ENCODE results near the gene LIMS1.
"Not testable (repeated sequence)": the region's sequence is repeated elsewhere in the genome, so short reads cannot be mapped to it uniquely, and the experiment has no call there.

LIMS1 gene

GRCh38 chr2:108552566-108552965, 18.3 kb downstream of the LIMS1 start:
- no peak for DNase-seq (ENCODE audit: low read depth in 2 of 2)

- no peak for DNase-seq (ENCODE audit: low read depth in 2 of 2)
These were observed 19.1 kb downstream of the LIMS1 start for GRCh38 chr2:108553209-108553919.

GRCh38 chr2:108554528-108554927, 20.3 kb downstream of the LIMS1 start:
- DNase-seq (ENCODE audit: low read depth in 2 of 2), result no peak

DNA sequence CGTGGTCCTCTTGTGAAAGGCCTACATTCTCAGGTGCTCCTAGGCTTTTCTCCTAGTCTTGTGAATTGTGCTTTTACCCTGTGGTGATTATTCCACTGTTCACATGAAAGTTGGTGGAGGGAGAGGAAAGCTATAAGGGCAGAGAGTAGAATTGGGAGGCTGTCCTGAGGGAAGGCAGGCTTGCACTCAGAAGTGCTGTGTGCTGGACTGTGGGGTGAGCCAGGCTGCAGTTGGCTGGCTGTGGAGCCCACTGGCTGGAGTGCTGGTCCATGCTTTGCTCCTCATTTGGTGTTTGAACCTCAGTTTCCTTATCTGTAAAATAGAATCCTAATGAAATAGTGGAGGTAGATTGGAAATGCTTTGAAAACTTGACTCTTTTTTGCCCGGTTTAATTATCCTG, 21.3 kb downstream of the LIMS1 start:
- DNase-seq (ENCODE audit: low read depth in 2 of 2), result no peak

GRCh38 chr2:108556581-108556980, 22.3 kb downstream of the LIMS1 start:
- DNase-seq (ENCODE audit: low read depth in 2 of 2), result not testable (repeated sequence)

GRCh38 chr2:108560241-108560811, 26.1 kb downstream of the LIMS1 start:
- no peak for DNase-seq (ENCODE audit: low read depth in 2 of 2)

DNA sequence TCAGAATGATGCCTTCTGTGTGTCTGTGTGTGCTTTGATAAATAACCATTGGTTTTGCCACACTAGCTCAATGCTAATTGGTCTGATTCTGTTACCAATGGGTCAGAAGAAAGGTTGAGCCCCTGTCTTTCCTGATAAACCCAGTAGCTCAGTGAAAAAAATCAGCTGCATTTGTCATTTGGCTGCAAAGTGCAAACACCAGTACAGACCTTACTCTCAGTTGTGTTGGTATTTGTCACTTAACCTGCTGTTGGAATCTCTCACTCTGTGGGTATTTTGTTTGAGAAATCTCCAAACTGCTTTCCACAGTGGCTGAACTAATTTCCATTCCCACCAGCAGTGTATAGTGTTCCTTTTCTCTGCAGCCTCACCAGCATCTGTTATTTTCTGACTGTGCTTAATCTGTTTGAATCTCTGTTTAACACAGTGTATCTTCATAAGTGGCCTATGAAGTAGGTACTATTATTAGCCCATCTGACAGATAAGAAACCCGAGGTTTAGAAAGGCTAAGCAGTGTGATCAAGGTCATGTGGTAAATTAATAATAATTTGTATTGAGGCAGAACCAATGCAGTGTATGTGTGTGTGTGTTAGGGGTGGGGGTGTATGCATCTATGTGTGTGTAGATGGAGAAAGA, 26.7 kb downstream of the LIMS1 start:
- DNase-seq (ENCODE audit: low read depth in 2 of 2), result no peak

DNA sequence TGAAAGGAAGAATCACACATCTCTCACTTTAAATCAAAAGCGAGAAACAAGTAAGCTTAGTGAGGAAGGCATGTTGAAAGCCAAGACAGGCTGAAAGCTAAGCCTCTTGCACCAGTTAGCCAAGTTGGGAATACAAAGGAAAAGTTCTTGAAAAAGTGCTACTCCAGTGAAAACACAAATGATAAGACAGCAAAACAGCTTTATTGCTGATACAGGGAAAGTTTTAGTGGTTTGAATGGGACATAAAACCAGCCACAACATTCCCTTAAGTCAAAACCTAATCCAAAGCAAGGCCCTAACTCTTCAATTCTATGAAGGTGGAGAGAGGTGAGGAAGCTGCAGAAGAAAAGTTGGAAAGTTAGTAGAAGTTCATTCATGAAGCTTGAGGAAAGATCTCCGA, 28.0 kb downstream of the LIMS1 start:
- no peak for DNase-seq (ENCODE audit: low read depth in 2 of 2)

- no peak for DNase-seq (ENCODE audit: low read depth in 2 of 2)
These were observed 30.2 kb downstream of the LIMS1 start for GRCh38 chr2:108564510-108564909.

DNA sequence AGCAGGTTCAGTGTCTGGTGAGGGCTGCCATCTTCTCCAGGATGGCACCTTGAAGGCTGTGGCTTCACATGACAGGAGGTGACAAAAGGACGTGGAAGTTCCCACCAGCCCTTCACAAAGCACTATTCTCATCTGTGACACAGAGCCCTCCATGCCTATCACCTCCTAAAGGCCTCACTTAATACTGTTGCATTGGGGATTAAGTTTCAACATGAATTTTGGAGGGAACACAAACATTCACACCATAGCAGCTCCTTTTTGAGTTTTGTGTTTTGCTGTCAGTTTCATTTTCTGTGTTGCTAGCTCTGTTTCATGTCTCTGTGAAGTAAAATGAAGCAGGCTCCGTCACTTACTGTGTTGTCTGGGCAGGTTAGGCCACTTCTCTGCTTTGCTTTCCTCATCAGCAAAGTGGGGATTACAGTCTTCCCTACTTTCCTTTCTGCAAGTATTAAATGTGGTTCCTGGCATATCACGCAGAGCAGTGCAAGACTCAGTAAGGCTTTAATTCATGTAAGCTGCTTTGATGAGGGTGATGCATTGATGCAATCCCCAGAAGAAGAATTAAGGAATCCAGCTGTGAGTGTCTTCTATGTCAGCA, 31.6 kb downstream of the LIMS1 start:
- no peak for DNase-seq (ENCODE audit: low read depth in 2 of 2)

DNA sequence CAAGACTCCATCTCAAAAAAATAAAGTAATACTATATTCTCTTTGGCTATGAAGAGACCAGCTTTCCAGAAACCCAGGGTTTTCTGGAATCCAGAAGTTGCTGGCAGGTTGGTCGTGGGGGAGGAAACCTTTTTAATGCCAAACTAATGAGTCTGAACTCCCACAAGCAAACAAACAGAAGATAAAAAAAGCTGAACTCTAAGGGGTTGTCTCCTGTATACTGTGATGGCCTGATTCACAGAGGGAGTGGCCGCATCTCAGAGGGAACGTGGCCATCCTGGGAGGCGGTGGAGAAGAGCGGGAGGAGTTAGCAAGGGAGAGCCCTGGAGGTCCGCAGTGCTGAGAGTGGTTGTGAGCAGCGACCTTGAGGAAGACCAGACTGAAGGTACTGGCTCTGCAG, 36.1 kb downstream of the LIMS1 start:
- DNase-seq (ENCODE audit: low read depth in 2 of 2), result no peak

GRCh38 chr2:108571286-108571685, 37.0 kb downstream of the LIMS1 start:
- no peak for DNase-seq (ENCODE audit: low read depth in 2 of 2)

DNA sequence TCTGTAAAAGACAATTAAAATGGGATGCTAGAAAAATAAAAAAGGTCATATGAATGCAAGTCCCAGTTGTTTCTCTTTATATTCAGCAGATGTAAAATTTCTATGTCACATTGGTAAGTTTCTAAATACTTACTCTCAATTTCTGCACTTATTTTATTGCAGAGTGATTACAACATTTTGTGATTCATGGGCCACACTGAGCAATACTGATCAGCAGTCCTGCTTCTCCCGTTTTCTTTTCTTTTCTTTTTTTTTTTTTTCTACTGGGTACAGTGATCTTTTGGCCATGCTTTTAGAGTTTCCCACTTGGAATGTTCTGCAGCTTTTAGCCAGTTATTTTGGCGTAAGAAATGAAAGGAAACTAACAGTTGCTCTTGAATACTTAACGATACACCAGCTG, 38.8 kb downstream of the LIMS1 start:
- no peak for DNase-seq (ENCODE audit: low read depth in 2 of 2)

DNA sequence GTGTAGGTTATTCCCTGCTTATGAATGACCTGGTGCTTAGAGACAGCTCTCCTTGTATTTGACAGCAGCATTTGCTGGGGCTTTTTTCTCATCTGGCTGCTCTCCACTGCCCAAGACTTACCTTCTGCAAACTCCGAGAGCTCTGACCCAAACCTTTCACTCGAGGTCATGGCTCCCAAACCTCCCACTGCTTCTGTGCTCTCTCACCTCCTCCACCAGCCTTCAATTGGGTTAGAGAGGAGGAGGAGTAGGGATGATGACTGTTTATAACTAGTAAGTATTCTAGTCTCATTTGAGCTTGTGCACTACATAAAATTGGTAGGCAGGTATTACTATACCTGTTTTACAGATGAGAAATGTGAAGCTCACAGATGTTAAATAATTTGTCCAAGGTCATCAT, 40.1 kb downstream of the LIMS1 start:
- no peak for DNase-seq (ENCODE audit: low read depth in 2 of 2)

DNA sequence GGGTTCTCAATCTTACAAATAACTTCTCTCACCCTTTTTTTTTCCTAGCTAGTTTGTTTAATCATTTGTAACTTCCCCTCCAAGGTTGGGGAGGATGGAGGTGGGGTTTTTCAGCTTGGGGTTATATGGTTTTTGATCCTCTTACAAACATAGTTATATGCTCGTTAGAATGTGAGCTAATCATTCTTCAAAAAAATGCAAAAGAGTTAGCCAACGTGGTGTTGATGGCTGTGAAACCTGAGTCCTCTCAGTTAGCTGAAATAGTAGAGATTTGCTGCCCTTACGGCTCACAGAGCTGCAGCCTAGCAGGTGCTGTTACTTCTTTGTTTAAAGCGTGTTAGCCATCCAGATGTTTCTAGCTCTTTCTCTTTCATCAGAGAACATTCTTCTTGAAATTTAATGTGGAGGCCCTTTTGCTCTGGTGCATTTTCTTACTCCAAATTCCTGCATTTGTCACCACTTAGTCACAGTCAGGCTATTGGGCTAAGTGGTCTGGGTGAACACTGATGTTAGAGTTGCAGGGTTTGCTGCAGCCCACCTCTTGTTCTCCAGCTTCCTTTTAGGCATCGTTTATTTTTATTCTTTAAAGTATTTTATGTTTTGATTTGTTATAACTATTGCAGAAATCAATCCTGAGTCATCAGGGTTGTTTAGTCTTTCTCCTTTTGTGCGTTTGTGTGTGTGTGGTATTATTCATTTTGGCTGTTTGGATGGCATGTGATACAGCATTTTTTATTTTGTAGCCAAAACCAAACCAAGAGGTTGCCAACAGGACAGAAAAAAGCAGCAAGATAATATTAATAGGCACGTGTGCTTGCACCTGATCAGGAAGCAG, 41.1 kb downstream of the LIMS1 start:
- DNase-seq (ENCODE audit: low read depth in 2 of 2), result no peak

- DNase-seq (ENCODE audit: low read depth in 2 of 2), result no peak
These were observed 42.8 kb downstream of the LIMS1 start for GRCh38 chr2:108577099-108577498.

- no peak for DNase-seq (ENCODE audit: low read depth in 2 of 2)
These were observed 45.4 kb downstream of the LIMS1 start for GRCh38 chr2:108579623-108580022.

GRCh38 chr2:108580050-108580449, 45.8 kb downstream of the LIMS1 start:
- no peak for DNase-seq (ENCODE audit: low read depth in 2 of 2)

DNA sequence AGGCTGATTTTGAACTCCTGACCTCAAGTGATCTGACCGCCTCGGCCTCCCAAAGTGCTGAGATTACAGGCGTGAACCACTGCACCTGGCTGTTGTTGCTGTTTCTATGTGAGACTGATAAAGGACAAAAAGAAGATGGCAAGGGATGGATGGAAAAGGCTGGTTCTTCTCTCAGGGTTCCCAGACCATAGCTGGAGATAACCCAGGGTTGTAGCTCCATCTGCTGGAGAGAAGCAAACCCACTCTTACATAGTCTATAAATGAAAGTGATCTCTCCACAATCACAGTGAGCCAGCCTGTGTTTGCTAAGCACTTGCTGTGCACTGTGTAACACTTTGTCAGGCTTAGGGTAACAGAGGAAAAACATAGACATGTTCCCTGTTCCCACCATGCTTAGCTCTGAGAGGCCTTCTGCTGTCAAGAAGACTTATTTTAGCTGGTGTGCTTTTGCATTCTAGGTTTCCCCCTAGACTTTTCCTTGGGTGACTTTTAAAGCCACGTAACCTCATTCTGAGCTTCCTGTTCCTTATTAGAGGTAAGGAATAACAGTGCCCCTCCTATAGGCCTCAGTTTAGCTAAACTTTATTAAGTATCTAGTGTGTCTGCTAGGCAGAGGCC, 49.7 kb downstream of the LIMS1 start:
- peak; percentile 24 to 25 for DNase-seq (ENCODE audit: low read depth in 2 of 2)

DNA sequence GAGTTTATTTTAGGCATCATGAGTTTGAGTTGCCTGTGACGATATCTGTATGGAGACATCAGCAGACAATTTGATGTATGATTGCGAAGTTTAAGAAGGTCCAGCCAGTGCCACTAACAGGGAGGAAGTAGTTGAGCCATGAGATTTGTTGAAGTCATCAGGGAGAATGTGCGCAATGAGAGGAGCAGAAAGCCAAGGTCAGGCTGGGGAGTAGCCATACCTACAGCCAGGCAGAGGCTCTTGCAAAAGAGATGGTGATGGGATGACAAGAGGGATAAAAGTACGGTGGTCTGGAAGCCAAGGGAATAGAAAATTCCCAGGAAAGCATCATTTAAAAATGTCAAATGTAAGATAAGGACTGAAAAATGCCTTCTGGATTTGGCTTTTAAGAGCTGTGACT, 51.2 kb downstream of the LIMS1 start:
- no peak for DNase-seq (ENCODE audit: low read depth in 2 of 2)

DNA sequence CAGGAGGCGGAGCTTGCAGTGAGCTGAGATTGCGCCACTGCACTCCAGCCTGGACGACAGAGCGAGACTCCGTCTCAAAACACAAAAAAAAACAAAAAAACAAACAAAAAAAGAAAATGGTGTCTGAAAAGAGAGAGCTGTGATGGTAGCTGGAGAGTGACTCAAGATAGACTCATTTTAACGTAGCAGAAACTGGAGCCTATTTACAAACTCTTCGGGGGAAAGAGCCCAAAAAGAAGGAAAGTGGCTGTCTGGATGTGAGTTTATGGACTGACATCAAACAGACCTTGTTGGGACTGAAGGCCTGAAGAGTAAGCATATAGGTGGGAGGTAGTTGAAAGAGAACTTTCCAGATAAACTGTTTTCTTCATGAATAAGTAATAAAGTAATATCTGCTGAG, 51.8 kb downstream of the LIMS1 start:
- DNase-seq (ENCODE audit: low read depth in 2 of 2), result no peak

DNA sequence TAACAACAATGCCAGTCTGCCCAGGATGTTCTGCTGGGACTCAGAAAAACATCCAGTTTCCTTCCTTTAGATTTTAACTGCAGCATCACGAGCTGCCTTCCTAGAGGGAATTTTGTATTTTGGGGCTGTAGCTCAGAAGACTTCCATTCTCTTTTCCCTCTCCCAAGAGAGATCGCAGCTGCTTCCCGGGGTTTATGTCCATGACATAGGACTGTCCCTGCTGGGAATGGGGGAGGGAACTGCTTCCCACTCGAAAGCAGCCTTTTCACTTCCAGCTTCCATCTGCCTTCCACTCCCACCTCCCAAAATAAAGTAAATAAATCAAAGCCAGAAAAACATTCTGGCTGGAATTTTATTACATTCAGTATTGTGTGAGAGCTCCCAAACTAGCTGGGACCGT, 52.4 kb downstream of the LIMS1 start:
- no peak for DNase-seq (ENCODE audit: low read depth in 2 of 2)
